Inferior parietal cortex (tissue), 1 donor: ENCODE results near the gene SSX3.
"Not testable (repeated sequence)": the region's sequence is repeated elsewhere in the genome, so short reads cannot be mapped to it uniquely, and the experiment has no call there.

Experiments used
- DNase-seq: peaks from one replicate; pipeline ENCODE4 v3.0.0-alpha.2; 2016; ENCODE audit errors: extremely low spot score

The SSX3 gene, protein sequence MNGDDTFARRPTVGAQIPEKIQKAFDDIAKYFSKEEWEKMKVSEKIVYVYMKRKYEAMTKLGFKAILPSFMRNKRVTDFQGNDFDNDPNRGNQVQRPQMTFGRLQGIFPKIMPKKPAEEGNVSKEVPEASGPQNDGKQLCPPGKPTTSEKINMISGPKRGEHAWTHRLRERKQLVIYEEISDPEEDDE

DNA sequence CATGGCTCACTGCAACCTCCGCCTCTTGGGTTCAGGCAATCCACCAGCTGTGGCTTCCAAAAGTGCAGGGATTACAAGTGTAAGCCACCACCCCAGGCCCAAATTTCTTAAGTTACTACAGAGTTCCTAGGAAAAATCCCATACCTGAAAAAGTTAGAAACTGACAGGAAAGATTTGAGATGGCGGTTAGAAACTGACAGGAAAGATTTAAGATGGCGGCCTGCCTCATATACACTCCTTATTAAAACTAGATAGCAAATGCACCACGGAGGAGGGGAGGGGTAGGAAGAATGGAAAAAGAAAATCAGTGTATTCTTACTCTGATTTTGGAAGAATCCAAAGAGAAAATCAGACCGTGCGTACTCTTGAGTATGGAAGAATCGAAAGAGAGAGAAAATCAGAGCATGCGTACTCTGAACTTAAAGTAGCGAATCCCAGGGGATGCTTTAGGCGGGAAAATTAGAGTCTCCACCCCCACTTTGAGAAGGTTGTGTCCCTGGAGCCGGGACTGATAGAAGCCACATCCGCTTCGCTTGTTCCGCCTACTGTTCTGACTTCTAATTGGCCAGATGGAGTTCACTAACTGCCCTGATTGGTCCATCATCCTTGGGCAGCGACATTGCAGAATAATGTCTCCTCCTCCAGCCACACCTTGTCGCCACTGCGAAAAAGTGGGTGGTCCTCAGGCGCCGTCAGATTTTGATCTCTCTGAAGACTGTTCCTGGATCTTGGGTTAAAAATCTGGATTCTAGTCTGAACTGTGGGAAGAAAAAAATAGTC is at the start of gene SSX3:
TSS of gene SSX3 (minus strand) at position 389 of the 780 bp plus-strand sequence. CDS start 1,454 bp downstream, outside the sequence.
- DNase-seq, result not testable (repeated sequence)

DNA sequence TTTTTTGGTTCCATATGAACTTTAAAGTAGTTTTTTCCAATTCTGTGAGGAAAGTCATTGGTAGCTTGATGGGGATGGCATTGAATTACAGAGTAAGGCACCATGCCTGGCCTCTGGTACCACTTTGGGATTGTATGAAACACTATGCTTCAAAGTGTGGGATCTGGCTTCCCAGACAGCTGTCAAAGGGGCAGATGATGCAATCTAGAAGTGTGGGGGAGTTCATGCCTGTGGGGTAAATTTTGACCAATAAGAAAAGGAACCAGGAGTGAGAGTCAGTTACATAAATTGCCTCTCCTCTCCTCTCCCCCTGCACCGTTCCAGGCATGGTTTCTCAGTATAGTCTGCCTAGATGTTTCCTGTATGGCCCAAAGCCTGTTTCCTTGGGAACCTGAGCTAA is 41.3 kb upstream of the SSX3 start:
- not testable (repeated sequence) for DNase-seq

DNA sequence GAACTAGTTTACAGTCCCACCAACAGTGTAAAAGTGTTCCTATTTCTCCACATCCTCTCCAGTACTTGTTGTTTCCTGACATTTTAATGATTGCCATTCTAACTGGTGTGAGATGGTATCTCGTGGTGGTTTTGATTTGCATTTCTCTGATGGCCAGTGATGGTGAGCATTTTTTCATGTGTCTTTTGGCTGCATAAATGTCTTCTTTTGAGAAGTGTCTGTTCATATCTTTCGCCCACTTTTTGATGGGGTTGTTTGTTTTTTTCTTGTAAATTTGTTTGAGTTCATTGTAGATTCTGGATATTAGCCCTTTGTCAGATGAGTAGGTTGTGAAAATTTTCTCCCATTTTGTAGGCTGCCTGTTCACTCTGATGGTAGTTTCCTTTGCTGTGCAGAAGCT is 40.4 kb upstream of the SSX3 start:
- DNase-seq, result not testable (repeated sequence)

DNA sequence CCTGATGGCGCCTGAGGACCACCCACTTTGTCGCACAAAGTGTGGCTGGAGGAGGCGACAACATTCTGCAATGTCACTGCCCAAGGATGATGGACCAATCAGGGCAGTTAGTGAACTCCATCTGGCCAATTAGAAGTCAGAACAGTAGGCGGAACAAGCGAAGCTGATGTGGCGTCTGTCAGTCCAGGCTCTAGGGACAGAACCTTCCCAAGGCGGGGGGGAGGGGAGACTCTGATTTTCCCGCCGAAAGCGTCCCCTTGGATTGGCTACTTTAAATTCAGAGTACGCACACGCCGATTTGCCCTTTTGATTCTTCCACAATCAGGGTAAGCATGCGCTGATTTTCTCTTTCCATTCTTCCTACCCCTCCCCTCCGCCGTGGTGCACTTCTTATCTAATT is 26.7 kb upstream of the SSX3 start, which contains the start of gene SSX4:
TSS of gene SSX4 (plus strand) at position 301 of the 400 bp plus-strand sequence. CDS start 515 bp downstream, outside the sequence.
- DNase-seq, result not testable (repeated sequence)

DNA sequence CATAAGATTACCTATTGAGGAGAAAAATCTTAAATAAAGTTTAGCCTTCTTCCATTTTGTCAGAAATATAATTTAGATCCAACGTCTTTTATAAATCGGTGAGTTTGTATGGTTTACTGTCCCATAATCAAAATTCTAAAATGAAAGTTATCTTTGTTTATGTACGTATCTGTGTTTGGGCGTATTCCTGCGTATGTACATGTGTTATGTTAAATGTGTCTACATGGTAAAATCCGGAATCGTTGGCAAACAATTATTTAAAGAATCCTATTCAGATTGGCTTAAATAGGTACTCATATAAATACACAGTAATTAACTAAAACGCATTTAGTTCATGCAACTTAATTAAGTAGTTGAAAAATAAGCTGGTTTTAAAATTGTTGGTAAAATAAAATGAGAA is 13.9 kb upstream of the SSX3 start:
- DNase-seq, result not testable (repeated sequence)

DNA sequence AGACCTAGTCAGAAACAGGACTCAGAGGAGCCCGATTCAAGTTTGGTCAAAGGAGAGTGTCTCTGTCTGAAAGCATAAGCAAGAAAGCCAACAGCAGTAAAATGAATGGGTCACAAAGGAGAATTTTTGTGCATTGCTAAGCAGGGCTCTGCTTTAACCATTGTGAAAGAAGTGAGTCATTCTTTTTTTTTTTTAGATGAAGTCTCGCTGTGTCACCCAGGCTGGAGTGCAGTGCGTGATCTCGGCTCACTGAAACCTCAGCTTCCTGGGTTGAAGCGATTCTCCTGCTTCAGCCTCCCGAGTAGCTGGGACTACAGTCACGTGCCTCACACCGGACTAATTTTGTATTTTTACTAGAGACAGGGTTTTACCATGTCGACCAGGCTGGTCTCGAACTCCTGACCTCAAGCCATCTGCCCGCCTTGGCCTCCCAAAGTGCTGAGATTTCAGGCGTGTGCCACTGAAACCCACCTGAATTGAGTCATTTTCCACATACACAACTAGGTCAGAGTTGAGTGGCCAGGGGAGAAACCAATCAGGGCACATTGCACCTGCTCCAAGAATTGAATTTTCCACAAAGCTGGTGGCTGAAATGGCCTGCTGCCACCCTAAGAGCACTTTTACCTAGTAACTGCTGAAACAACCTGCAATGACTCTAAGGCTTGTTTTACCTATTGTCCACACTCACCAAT is 11.4 kb upstream of the SSX3 start:
- DNase-seq, result not testable (repeated sequence)

DNA sequence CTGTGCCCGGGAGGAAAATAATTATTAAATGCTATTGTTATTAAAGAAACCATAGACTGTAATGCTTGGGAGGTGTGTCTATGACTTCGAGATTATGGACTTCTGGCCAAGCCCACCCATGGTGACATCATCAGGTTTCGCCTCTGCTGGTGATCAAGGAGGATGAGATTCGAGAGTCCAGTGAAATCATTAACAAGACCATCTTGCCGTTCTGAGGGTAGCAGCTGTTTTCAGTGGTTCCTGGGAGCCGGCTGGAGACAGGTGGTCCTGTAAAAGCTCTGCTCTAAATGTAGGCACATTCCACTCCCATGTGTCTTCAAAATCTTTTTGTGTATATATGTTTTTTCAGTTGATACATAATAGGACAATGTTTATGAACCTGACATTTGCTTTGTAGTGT is 2.8 kb upstream of the SSX3 start:
- DNase-seq, result not testable (repeated sequence)

DNA sequence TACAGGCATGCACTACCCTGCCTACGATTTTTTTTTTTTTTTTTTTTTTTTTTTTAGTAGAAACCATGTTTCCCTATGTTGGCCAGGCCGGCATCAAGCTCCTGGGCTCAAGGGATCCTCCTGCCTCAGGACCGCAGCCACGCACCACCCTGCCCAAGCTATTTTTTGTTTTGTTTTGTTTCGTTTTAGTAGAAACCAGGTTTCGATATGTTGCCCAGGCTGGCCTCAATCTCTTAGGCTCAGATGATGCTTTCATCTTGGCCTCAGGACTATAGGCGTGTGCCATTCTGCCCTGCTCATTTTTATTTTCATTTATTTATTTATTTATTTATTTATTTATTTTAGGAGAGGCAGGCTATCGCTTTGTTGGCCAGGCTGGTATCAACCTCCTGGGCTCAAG is 1.2 kb upstream of the SSX3 start:
- DNase-seq, result no peak

DNA sequence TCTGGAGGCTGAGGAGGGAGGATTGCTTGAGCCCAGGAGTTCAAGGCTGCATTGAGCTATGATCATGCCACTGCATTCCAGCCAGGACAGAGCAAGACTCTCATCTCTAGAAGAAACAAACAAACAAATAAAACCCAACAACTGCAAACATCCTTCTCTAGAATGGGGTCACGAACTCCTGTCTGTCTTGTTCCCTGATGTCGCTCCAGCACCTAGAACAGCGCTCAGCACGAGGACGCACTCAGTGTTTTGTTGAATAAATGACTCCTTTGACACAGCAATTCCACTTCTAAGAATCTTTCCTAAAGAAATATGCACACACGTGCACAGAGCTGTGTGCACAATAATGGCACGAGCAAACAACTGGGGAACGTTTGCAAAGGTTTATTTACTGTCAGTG is 10.4 kb downstream of the SSX3 start:
- DNase-seq, result not testable (repeated sequence)

DNA sequence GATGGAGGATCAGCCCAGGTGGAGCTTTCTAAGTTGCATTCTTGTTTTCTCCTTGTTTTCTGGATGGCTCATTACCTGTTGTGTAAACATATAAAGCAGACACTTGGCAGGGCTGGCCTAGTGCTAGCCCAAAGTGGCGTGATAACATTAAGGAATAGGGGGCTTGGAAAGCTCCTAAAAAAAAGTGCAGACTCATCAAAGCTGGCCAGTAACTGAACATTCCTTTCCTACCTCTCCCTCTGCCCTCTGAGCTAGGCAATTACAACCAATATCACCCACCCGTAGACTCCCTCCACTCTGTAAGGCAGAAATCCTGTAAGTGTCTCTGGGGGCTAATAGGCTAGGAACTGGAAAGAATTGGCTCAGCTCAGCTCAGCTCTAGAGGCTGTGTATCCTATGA is 42.5 kb downstream of the SSX3 start:
- not testable (repeated sequence) for DNase-seq

DNA sequence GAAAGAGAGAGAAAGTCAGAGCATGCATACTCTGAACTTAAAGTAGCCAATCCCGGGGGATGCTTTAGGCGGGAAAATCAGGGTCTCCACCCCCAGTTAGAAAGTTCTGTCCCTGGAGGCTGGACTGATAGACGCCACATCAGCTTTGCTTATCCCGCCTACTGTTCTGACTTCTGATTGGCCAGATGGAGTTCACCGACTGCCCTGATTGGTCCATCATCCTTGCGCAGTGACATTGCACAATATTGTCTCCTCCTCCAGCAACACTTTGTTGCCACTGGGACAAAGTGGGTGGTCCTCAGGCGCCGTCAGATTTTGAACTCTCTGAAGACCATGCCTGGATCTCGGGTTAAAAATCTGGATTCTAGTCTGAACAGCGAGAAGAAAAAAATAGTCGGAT is 50.3 kb downstream of the SSX3 start:
- no peak for DNase-seq
